ENCODE data around the gene CAPN1. TPM values are rescaled to one million over a fixed set of nuclear protein-coding genes. Genes with fewer than 3 reads are reported as not detected.

CAPN1 gene
- total and polyA plus RNA-seq, 2 of the 13 experiments (the other 11 are each of a cell fraction or from before 2014, with no cell fraction given), result 57.3 to 82.6 TPM

GRCh38 chr11:65219930-65220213, 38.1 kb downstream of the CAPN1 start:
- POLR2A ChIA-PET, result no interaction called here

More at GRCh38 chr11:65219930-65220213, 38.1 kb downstream of the CAPN1 start:
- H3K27me3 ChIP-seq (ENCODE audit: control insufficient read depth in 1 of 2, insufficient read depth in 2 of 2, low read length in 2 of 2), result peaks cover 0 to 8% of the 10 kb centered on the region in 2 experiments; a peak in 1 of 5 replicates
- no TSS peak for BruUV-seq (replicated peaks)
- in situ Hi-C loops (cut with HindIII; ENCODE audit: extremely low pct_ligation_motif_present, low pct_unique_long_range_greater_than_20kb) (loop anchor here (5.0 kb wide), 1 partner anchor 37 kb away; no protein-coding TSS in a partner anchor), intact Hi-C loops (cut with micrococcal nuclease; ENCODE audit: unreplicated experiment) (no loop called here)
- peaks cover 16% of the 10 kb centered on the region for H3K4me1 ChIP-seq (ENCODE audit: insufficient read depth, low read length)
- peak overlapping the region; percentile 53; the same call in 1 of the 2 replicates for H3K4me2 ChIP-seq (ENCODE audit: low read depth, low read length)
- no peaks in the 10 kb centered on the region for H3K36me3 ChIP-seq (replicated peaks in 1 of 2; ENCODE audit: control insufficient read depth in 1 of 2, insufficient read depth in 2 of 2, low read length in 2 of 2)
- no peak overlapping the region for H3K4me3 ChIP-seq (replicated peaks in 1 of 3; ENCODE audit: insufficient read depth in 1 of 3, low read depth in 2 of 3, low read length in 3 of 3)
- no peaks in the 10 kb centered on the region for H3K79me2 ChIP-seq (ENCODE audit: insufficient read depth, low read length)
- WGBS (ENCODE audit: low lambda C conversion rate), result 9% methylated on average over 3 of the region's 3 CpGs
- H3K9ac ChIP-seq (ENCODE audit: insufficient read depth, low read depth, low read length), result no peak overlapping the region
- FAIRE-seq, result no peak
- no peak overlapping the region for H3K27ac ChIP-seq (ENCODE audit: extremely low read length, insufficient read depth, low read length)
- CTCF ChIA-PET (ENCODE audit: low intra/inter-chr PET ratio, low total read pairs), result no interaction called here
- no peak overlapping the region for H2AFZ ChIP-seq (ENCODE audit: low read length)
- no peak for DNase-seq (ENCODE audit: low spot score)
- no peaks in the 10 kb centered on the region for H3K9me3 ChIP-seq (ENCODE audit: low read length)
- no peaks in the 10 kb centered on the region for H4K20me1 ChIP-seq (ENCODE audit: insufficient read depth, low read length)
- ATAC-seq, result no peak
- TF ChIP-seq MIER2 (CRISPR knock-in tag; IDR thresholded peaks at IDR 0.05), result no peak
- TF ChIP-seq ZBTB10 (CRISPR knock-in tag; IDR thresholded peaks at IDR 0.05; ENCODE audit: borderline replicate concordance), result no peak
- TF ChIP-seq ZNF605 (CRISPR knock-in tag; IDR thresholded peaks at IDR 0.05), result no peak
- no peak for TF ChIP-seq RXRA (CRISPR knock-in tag; IDR thresholded peaks at IDR 0.05)
- no peak for TF ChIP-seq JUND (CRISPR knock-in tag; IDR thresholded peaks at IDR 0.05)
- TF ChIP-seq ZNF569 (CRISPR knock-in tag; IDR thresholded peaks at IDR 0.05; ENCODE audit: borderline replicate concordance), result no peak
- no peak for TF ChIP-seq ZBTB7B (CRISPR knock-in tag; IDR thresholded peaks at IDR 0.05)
- no peak for TF ChIP-seq FOSL2 (CRISPR knock-in tag; IDR thresholded peaks at IDR 0.05)
- TF ChIP-seq TGIF2 (CRISPR knock-in tag; IDR thresholded peaks at IDR 0.05), result no peak
- no peak for TF ChIP-seq ZBTB44 (CRISPR knock-in tag; IDR thresholded peaks at IDR 0.05)
- TF ChIP-seq SKIL (CRISPR knock-in tag; IDR thresholded peaks at IDR 0.05; ENCODE audit: borderline replicate concordance), result no peak
- TF ChIP-seq ZNF644 (CRISPR knock-in tag; IDR thresholded peaks at IDR 0.05; ENCODE audit: low read depth), result no peak
- TF ChIP-seq TAF1 (CRISPR knock-in tag; IDR thresholded peaks at IDR 0.05), result no peak
- no peak for TF ChIP-seq TBP (CRISPR knock-in tag; IDR thresholded peaks at IDR 0.05)
- no peak for TF ChIP-seq ZNF446 (CRISPR knock-in tag; IDR thresholded peaks at IDR 0.05)
- TF ChIP-seq THAP9 (CRISPR knock-in tag; IDR thresholded peaks at IDR 0.05; ENCODE audit: borderline replicate concordance), result no peak
- no peak for TF ChIP-seq ATF1 (CRISPR knock-in tag; IDR thresholded peaks at IDR 0.05)
